Testis (tissue), 2 donors: ENCODE data around the gene DYRK3.

ENCODE experiments used
- CTCF ChIP-seq, 3 experiments: fragments of 450-650 bp in 2 of 3; fragments of 200-600 bp in 1 of 3; sonication (generic) in 1 of 3; IDR thresholded peaks; one replicate each; pipeline ENCODE4 v1.5.1; 2016 to 2019; ENCODE audit warnings: antibody characterized with exemption in 3 of 3, mild to moderate bottlenecking in 2 of 3, moderate library complexity in 1 of 3
- POLR2A ChIP-seq: fragments of 450-650 bp; IDR thresholded peaks from one replicate; pipeline ENCODE4 v1.6.1; 2017; ENCODE audit warnings: antibody characterized with exemption, mild to moderate bottlenecking, moderate library complexity

DNA sequence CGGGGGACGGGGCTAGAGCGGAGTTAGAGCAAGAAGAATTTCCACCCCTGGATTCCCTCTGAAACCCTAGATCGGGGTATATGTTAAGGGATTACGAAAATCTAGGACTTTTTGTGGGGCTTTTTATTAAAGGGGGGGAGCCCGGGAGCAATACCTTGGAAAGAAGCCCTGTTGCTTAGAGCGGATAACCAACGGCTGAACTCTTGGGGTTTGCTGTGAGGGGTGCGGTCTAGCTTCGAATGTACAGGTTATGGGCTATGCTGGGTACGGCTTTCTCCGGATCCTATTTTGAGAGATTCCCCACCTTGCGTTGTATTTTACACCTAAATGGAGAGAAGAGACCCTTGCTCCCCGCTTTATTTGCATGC lies 626 bp downstream of the DYRK3 start:
- TF ChIP-seq CTCF (IDR thresholded peaks at IDR 0.05) (no peak), POLR2A (no peak)
